Sigmoid colon (tissue), 7 donors: ENCODE data around the gene JAG2. TPM values are rescaled to one million over a fixed set of nuclear protein-coding genes. Genes with fewer than 3 reads are reported as not detected.

Experiments used
- DNase-seq: peaks from one replicate; pipeline ENCODE4 v3.0.0-alpha.2; 2019
- H3K27ac ChIP-seq, 4 donors: fragments of 200-600 bp; sonication (generic); one replicate each; pipeline ENCODE4 v1.5.1; 2016 to 2019; ENCODE audit warnings: mild to moderate bottlenecking in 1 of 4
- H3K27me3 ChIP-seq, 3 donors: fragments of 200-600 bp; sonication (generic); one replicate each; pipeline ENCODE4 v1.5.1; 2019; ENCODE audit warnings: mild to moderate bottlenecking in 1 of 3
- H3K36me3 ChIP-seq, 4 donors: fragments of 200-600 bp; sonication (generic); one replicate each; pipeline ENCODE4 v1.5.1; 2016 to 2019
- H3K4me1 ChIP-seq, 4 donors: fragments of 200-600 bp; sonication (generic); one replicate each; pipeline ENCODE4 v1.5.1; 2017 to 2019
- H3K4me3 ChIP-seq, 4 donors: fragments of 200-600 bp; sonication (generic); one replicate each; pipeline ENCODE4 v1.5.1; 2017 to 2019; ENCODE audit warnings: mild to moderate bottlenecking in 2 of 4, moderate library complexity in 1 of 4
- H3K9me3 ChIP-seq, 4 donors: fragments of 200-600 bp in 3 of 4; sonication (generic) in 3 of 4; one replicate each; pipeline versions ENCODE4 v1.5.1 to v1.6.1; 2013 to 2019
- EP300 ChIP-seq, 4 donors: sonication (generic); formaldehyde crosslinking; IDR thresholded peaks; one replicate each; pipeline ENCODE4 v1.6.1; 2017; ENCODE audit warnings: antibody characterized with exemption in 4 of 4
- POLR2A ChIP-seq, 2 donors: fragments of 450-650 bp; IDR thresholded peaks; one replicate each; pipeline ENCODE4 v1.6.1; 2016; ENCODE audit warnings: antibody characterized with exemption in 2 of 2, mild to moderate bottlenecking in 2 of 2, moderate library complexity in 2 of 2
- POLR2AphosphoS5 ChIP-seq, 4 donors: sonication (generic); formaldehyde crosslinking; IDR thresholded peaks; one replicate each; pipeline ENCODE4 v1.6.1; 2017; ENCODE audit warnings: antibody characterized with exemption in 4 of 4
- WGBS, 2 donors: extraction: QIAGEN DNeasy Blood & Tissue Kit; methylation state at CpG; one replicate each; pipeline ENCODE4 v1.1.7; 2013; 5-methylcytosine and 5-hydroxymethylcytosine counted together
- intact Hi-C: fragments of 100-400 bp; cut with DNase I; formaldehyde crosslinking; loops from one replicate; pipeline ENCODE4 v1.15.1; 2023
- polyA plus RNA-seq, 3 donors: library from polyadenylated mRNA; stranded (reverse); fragments of 200-250 nt; gene quantifications; one replicate each; pipeline ENCODE4 v1.2.3, GENCODE V29; 2013
- total RNA-seq, 4 donors: library from RNA; depleted of rRNA; stranded (reverse); fragments of >200 nt; gene quantifications; one replicate each; pipeline ENCODE4 v1.1.0, GENCODE V29; 2016
- TF ChIP-seq, protein P1 (sequence below), 4 experiments: fragments of 450-650 bp in 3 of 4; fragments of 200-600 bp in 1 of 4; IDR thresholded peaks; one replicate each; pipeline ENCODE4 v1.5.1; 2016 to 2019; ENCODE audit warnings: antibody characterized with exemption in 4 of 4, mild to moderate bottlenecking in 3 of 4, moderate library complexity in 2 of 4
- donor health status: healthy with polysubstance abuse.
- donor health status: Bipolar disorder and iron deficiency.
- donor health status: healthy.

JAG2 gene
- total and polyA plus RNA-seq, 7 donors: 0.60 to 12.3 (median 3.2) TPM

DNA sequence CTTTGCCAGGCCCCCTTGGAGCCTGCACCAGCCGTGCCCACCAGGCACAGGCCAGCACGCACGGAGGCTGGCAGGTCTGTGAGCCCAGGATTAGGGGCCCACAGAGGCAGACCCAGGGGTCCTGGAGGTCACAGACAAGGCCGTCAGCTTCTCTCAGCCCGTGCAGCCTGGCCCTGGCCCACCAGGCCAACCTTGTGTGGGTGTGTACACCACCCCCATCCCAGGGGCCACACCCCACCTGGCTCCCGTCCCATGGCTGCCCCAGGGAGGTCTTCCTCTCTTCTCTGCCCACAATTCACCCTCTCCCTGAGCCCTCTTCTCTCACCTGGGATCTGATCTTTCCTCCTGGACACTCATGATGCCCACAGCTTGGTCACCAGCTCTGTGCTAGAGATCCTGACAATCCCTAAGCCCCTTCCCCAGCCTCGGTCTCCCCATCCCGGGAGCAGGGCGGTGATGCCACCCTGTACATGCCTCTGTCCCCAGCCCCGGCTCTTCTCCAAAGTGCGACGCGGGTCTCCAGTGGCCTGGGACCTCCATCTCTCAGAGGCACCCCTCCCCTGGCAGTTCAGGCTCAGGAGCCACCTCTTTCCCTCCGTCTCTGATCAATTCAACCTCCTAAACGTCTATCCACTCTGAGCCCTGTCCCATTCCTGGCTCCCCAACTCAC is 72.2 kb downstream of the JAG2 start:
- no peaks in the 10 kb centered on the region for H3K36me3 ChIP-seq
- 90 to 91% methylated on average over 15 of the region's 15 CpGs for WGBS, 2 donors
- H3K27ac ChIP-seq: no peak overlapping the region
- intact Hi-C loops: no loop called here
- no peak for TF ChIP-seq EP300 (IDR thresholded peaks at IDR 0.05)
- TF ChIP-seq POLR2A (IDR thresholded peaks at IDR 0.05): no peak
- no peak for TF ChIP-seq POLR2AphosphoS5 (IDR thresholded peaks at IDR 0.05)
- TF ChIP-seq, protein P1, sequence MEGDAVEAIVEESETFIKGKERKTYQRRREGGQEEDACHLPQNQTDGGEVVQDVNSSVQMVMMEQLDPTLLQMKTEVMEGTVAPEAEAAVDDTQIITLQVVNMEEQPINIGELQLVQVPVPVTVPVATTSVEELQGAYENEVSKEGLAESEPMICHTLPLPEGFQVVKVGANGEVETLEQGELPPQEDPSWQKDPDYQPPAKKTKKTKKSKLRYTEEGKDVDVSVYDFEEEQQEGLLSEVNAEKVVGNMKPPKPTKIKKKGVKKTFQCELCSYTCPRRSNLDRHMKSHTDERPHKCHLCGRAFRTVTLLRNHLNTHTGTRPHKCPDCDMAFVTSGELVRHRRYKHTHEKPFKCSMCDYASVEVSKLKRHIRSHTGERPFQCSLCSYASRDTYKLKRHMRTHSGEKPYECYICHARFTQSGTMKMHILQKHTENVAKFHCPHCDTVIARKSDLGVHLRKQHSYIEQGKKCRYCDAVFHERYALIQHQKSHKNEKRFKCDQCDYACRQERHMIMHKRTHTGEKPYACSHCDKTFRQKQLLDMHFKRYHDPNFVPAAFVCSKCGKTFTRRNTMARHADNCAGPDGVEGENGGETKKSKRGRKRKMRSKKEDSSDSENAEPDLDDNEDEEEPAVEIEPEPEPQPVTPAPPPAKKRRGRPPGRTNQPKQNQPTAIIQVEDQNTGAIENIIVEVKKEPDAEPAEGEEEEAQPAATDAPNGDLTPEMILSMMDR (IDR thresholded peaks at IDR 0.05): no peak
- DNase-seq: peak; percentile 52
- H3K9me3 ChIP-seq: peaks cover 0 to 3% (median 0%) of the 10 kb centered on the region in 4 donors
- no peak overlapping the region for H3K4me3 ChIP-seq
- no peaks in the 10 kb centered on the region for H3K27me3 ChIP-seq
- peaks cover 0 to 29% (median 27%) of the 10 kb centered on the region in 4 donors for H3K4me1 ChIP-seq

- WGBS, 2 donors: 95% methylated on average over 7 of the region's 7 CpGs
- Histone ChIP-seq H3K36me3 (no peaks in the 10 kb centered on the region), H3K27ac (no peak overlapping the region), H3K4me1 (peaks cover 0 to 39% (median 36%) of the 10 kb centered on the region in 4 donors), H3K4me3 (no peak overlapping the region), H3K27me3 (no peaks in the 10 kb centered on the region), H3K9me3 (peaks cover 0 to 3% (median 0%) of the 10 kb centered on the region in 4 donors)
- TF ChIP-seq POLR2A (IDR thresholded peaks at IDR 0.05): no peak
- TF ChIP-seq EP300 (IDR thresholded peaks at IDR 0.05): no peak
- TF ChIP-seq, protein P1 (IDR thresholded peaks at IDR 0.05): no peak
- peak; percentile 29 for DNase-seq
- intact Hi-C loops: no loop called here
Measured at GRCh38 chr14:105095236-105095805, 73.3 kb downstream of the JAG2 start.

- H3K36me3 ChIP-seq: no peaks in the 10 kb centered on the region
- H3K27me3 ChIP-seq: no peaks in the 10 kb centered on the region
- no peak for DNase-seq
- peak overlapping the region; percentile 60 to 83 (median 68) for H3K4me3 ChIP-seq
- 48 to 68% methylated on average over 14 of the region's 14 CpGs for WGBS, 2 donors
- peak overlapping the region; percentile 87 to 96 (median 92) for H3K27ac ChIP-seq
- peaks cover 0 to under 1% (median 0%) of the 10 kb centered on the region in 4 donors for H3K9me3 ChIP-seq
- TF ChIP-seq EP300 (IDR thresholded peaks at IDR 0.05) (no peak), POLR2A (IDR thresholded peaks at IDR 0.05) (no peak), POLR2AphosphoS5 (IDR thresholded peaks at IDR 0.05) (no peak)
- TF ChIP-seq, protein P1 (IDR thresholded peaks at IDR 0.05): no peak
- intact Hi-C loops: loop anchor here (5.0 kb wide), 3 partner anchors 117 to 258 kb away; partner anchors contain the start of genes AHNAK2 and BRF1
- H3K4me1 ChIP-seq: peaks cover 0 to 45% (median 37%) of the 10 kb centered on the region in 4 donors
Measured at GRCh38 chr14:105094193-105094907, 74.2 kb downstream of the JAG2 start.

- H3K4me1 ChIP-seq: peaks cover 0 to 50% (median 41%) of the 10 kb centered on the region in 4 donors
- H3K27me3 ChIP-seq: no peaks in the 10 kb centered on the region
- intact Hi-C loops: loop anchor here (5.0 kb wide), 3 partner anchors 116 to 259 kb away; partner anchors contain the start of genes AHNAK2 and BRF1
- no peaks in the 10 kb centered on the region for H3K36me3 ChIP-seq
- H3K4me3 ChIP-seq: peak overlapping the region; percentile 60 to 83 (median 68)
- DNase-seq: peak; percentile 87
- peak overlapping the region; percentile 87 to 96 (median 92) for H3K27ac ChIP-seq
- H3K9me3 ChIP-seq: no peaks in the 10 kb centered on the region
- 0 to 1% methylated on average over 76 of the region's 76 CpGs for WGBS, 2 donors
- TF ChIP-seq POLR2AphosphoS5 (IDR thresholded peaks at IDR 0.05) (peak in 2 of 4 donors; percentile 26 to 48), POLR2A (IDR thresholded peaks at IDR 0.05) (no peak), EP300 (IDR thresholded peaks at IDR 0.05) (no peak)
- TF ChIP-seq, protein P1 (IDR thresholded peaks at IDR 0.05): peak in 3 of 4 experiments; percentile 11 to 34 (median 31)
Measured at GRCh38 chr14:105093431-105094192, 75.0 kb downstream of the JAG2 start.
